Activated CD8-positive, alpha-beta memory T cell treated with anti-CD3 and anti-CD28 coated beads, Interleukin-2, amount 50 U/mL, for 4 hours (primary cell): Measurements from ENCODE around the gene RASGRP4.
"Not testable (repeated sequence)": the region's sequence is repeated elsewhere in the genome, so short reads cannot be mapped to it uniquely, and the experiment has no call there.

Source experiments
- DNase-seq: peaks from one replicate; pipeline ENCODE4 v3.0.0-alpha.2; 2020

Gene RASGRP4

DNA sequence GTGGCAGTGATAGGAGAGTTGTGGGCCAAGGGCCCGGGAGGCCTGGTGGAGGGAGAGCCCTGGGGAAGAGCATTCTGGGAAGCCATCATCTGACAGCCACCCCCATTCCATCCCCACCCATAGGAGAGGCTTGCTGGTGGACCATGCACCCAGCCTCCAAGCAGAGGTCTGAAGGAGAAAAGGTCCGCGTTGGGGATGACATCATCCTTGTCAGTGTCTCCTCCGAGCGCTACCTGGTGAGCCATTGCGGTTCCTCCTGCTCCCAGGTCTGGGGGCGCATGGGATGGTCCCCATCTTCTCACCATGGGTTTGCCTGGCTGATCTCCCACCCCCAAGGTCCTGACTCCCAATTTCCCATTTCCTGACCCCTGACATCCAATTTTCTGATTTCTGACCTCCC, 18.0 kb upstream of the RASGRP4 start:
- DNase-seq, result no peak

DNA sequence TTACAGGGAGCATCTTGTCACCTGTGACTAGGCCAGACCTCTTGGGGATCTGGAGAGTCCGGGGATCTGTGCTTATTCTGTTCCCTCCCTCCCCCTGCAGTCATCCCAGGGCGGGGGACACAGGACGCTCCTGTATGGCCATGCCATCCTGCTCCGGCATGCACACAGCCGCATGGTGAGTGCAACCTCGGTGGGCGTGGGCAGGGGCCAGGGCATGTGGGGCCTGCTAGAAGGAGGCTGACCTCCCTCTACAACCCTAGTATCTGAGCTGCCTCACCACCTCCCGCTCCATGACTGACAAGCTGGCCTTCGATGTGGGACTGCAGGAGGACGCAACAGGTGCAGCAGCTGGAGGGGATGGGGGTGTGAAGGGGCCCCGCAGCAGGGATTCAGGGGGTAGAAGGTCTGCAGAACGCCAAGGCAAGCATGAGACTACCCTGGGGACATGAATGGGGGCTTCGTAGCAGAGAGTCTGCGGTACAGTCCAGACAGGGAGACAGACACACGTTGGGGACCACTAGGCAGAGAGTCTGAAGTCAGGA, 17.5 kb upstream of the RASGRP4 start:
- no peak for DNase-seq

- no peak for DNase-seq
Measured at GRCh38 chr19:38442736-38443135, 16.7 kb upstream of the RASGRP4 start.

- no peak for DNase-seq
Measured at GRCh38 chr19:38441657-38442348, 15.8 kb upstream of the RASGRP4 start.

GRCh38 chr19:38440592-38440991, 14.6 kb upstream of the RASGRP4 start:
- DNase-seq, result no peak

- DNase-seq, result no peak
Measured at GRCh38 chr19:38437917-38438316, 11.9 kb upstream of the RASGRP4 start.

DNA sequence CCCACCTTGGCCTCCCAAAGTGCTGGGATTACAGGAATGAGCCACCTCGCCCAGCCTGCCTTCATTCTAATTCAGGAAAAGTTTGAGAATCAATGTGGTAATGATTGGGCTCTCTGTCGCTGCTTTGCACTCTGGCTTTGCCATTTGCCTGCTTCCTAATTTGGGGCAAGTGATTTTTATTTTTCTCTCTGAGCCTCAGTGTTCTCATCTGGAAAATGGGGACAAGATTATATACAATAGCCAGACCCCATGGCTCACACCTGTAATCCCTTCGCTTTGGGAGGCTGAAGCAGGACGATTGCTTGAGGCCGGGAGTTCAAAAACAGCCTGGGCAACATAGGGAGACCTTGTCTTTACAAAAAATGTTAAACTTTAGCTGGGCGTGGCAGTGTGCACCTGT, 11.3 kb upstream of the RASGRP4 start:
- DNase-seq, result no peak

GRCh38 chr19:38434549-38435051, 8.6 kb upstream of the RASGRP4 start:
- no peak for DNase-seq

GRCh38 chr19:38433268-38433733, 7.3 kb upstream of the RASGRP4 start, which contains the start of gene RYR1:
Gene RYR1 (plus strand): TSS chr19:38433691. CDS start chr19:38433830, 139 bp downstream.
- peak; percentile 37 for DNase-seq

GRCh38 chr19:38430931-38431330, 4.9 kb upstream of the RASGRP4 start:
- no peak for DNase-seq

DNA sequence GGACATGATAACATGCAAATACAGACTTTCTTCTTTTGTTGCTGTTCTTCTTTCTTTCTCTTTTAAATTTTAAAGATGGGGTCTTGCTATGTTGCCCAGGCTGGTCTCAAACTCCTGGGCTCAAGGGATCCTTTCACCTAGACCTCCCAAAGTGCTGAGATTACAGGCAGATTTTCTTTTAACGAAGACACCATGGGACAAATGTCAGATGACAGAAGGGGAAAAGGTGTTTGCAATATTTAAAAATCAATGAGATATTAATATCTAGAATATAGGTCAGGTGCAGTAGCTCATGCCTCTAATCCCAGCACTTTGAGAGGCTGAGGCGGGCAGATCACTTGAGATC, 3.8 kb upstream of the RASGRP4 start:
- DNase-seq, result no peak

- DNase-seq, result no peak
Measured at GRCh38 chr19:38429055-38429810, 3.2 kb upstream of the RASGRP4 start.

- DNase-seq, result not testable (repeated sequence)
Measured at GRCh38 chr19:38427035-38427677, 1.1 kb upstream of the RASGRP4 start.

- no peak for DNase-seq
Measured at GRCh38 chr19:38425222-38425809, 703 bp downstream of the RASGRP4 start.

- DNase-seq, result no peak
Measured at GRCh38 chr19:38424272-38424671, 1.7 kb downstream of the RASGRP4 start.

GRCh38 chr19:38422438-38422837, 3.6 kb downstream of the RASGRP4 start:
- no peak for DNase-seq

GRCh38 chr19:38421856-38422255, 4.2 kb downstream of the RASGRP4 start:
- DNase-seq, result no peak

DNA sequence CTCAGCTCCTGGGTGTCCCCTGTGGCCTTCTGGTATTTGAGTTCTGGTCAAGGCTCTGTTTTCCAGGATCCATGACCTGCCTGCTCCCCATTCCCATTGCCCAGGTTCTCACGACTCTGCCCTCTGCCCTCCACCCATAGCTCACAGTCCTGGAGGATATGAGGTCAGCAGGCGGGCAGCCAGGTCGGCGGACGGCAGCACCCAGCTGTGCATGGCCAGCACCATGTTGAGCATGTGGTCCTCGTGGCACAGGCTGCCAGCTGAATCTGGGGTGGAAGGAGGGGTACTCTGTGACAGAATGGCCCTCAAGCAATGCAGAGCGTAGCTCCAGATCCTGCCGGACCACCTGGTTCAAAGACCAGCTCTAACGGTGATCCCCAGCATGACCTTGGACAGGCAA, 5.1 kb downstream of the RASGRP4 start:
- no peak for DNase-seq

DNA sequence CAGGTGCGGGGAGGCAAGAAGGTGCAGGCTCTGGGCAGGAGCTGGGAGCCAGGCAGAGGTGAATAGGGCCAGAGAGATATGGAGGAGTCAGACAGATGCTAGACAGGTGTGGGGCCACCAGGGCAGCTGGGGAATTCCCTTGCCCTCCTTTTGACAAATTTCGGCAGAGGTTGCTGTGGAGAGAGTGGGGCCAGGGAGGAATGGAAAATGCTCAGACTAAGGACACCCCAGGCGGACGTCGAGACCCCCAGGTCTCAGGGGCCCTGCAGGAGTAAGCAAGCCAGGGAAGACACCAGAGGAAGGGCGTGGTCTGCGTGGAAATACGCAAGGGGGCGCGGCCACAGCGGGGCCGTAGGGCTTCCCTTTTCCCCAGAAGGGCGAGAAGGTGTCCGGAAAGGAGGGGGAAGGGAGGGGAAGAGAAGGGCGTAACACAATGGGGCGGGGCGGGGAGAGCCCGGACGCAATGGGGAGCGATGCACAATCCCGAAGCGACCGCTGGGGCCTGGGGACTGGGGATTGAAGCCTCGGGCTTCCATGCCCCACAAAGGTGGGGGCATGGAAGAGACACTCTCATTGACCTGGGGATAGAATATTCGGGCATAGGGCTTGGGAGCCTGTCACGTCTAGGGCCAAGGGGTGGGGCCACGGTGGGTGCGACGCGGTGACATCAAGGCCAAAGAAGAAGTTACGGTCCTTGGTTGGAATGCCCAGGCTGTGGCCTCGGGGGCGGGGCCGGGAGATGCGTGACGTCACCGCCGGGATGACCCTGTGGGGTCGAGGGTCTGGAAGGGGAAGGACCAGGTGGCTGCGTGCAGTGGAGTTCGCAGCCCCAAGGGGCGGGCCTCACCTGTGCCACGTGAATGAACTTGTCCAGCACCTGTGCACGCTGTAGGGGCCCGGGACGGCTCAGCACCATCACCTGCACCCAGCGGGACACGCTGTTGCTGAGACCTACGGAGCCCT, 8.2 kb downstream of the RASGRP4 start:
- DNase-seq, result peak; percentile 50

GRCh38 chr19:38417146-38417543, 8.9 kb downstream of the RASGRP4 start:
- no peak for DNase-seq

- DNase-seq, result no peak
Measured at GRCh38 chr19:38413416-38413815, 12.6 kb downstream of the RASGRP4 start.

DNA sequence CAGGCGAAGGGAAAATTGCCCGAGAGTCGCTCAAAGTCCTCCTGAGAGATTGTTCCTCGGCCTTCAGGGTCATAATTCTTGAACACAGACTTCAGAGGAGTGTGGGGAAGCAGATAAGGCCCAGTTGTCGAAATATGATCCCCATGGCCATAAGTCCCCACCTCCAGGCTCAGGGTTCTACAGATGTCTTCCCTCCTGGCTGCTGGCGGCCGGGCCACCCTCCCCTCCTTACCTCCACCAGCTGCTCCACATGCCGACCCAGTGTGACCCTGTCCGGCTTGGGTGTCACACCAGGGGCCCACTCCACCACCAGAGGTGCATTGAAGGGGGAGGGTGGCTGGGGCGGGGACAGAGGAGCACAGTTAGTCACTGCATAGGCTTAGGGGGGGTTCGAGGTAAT, 13.1 kb downstream of the RASGRP4 start:
- no peak for DNase-seq
